22Rv1 (cell line): ENCODE data around the gene SERPINA5.
"Not testable (repeated sequence)": the region's sequence is repeated elsewhere in the genome, so short reads cannot be mapped to it uniquely, and the experiment has no call there.

ENCODE experiments used
- H3K27ac ChIP-seq: fragments of 450-650 bp; 2 replicates; pipeline ENCODE4 v1.5.1; 2017
- ZFX ChIP-seq: fragments of 450-650 bp; IDR thresholded peaks from 2 replicates; pipeline ENCODE4 v1.6.1; 2017; ENCODE audit warnings: antibody characterized with exemption, borderline replicate concordance
- TF ChIP-seq, protein P1 (sequence below): fragments of 450-650 bp; IDR thresholded peaks from 2 replicates; pipeline ENCODE4 v1.5.1; 2017; ENCODE audit warnings: mild to moderate bottlenecking

Gene SERPINA5

GRCh38 chr14:94602722-94603121, 21.5 kb downstream of the SERPINA5 start:
- TF ChIP-seq ZFX = no peak
- TF ChIP-seq, protein P1, sequence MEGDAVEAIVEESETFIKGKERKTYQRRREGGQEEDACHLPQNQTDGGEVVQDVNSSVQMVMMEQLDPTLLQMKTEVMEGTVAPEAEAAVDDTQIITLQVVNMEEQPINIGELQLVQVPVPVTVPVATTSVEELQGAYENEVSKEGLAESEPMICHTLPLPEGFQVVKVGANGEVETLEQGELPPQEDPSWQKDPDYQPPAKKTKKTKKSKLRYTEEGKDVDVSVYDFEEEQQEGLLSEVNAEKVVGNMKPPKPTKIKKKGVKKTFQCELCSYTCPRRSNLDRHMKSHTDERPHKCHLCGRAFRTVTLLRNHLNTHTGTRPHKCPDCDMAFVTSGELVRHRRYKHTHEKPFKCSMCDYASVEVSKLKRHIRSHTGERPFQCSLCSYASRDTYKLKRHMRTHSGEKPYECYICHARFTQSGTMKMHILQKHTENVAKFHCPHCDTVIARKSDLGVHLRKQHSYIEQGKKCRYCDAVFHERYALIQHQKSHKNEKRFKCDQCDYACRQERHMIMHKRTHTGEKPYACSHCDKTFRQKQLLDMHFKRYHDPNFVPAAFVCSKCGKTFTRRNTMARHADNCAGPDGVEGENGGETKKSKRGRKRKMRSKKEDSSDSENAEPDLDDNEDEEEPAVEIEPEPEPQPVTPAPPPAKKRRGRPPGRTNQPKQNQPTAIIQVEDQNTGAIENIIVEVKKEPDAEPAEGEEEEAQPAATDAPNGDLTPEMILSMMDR = no peak
- H3K27ac ChIP-seq = no peak overlapping the region

DNA sequence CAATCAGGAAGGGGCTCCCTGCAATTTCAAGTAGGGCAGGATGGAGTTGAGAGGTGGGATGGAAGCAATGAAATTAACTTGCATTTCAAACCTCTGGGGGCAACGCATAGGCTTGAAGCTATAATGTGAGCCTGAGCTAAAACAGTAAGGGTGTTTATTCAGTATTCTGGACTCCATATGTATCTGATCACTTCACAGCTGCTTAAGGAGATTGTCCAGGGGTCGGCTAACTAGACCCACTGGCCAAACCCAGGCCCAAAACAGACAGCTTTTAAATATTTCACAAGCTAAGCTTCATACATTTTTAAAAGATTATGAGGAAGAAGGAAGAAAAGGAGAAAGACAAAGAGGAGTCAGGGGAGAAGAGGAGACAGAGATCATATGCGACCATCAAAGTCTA, 24.1 kb downstream of the SERPINA5 start:
- H3K27ac ChIP-seq = no peak overlapping the region
- TF ChIP-seq, protein P1 = no peak
- no peak for TF ChIP-seq ZFX

DNA sequence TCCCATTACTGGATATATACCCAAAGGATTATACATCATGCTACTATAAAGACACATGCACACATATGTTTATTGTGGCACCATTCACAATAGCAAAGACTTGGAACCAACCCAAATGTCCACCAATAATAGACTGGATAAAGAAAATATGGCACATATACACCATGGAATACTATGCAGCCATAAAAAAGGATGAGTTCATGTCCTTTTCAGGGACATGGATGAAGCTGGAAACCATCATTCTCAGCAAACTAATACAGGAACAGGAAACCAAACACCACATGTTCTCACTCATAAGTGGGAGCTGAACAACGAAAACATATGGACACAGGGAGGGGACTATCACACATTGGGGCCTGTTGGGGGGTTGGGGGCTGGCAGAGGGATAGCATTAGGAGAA, 27.7 kb downstream of the SERPINA5 start:
- H3K27ac ChIP-seq = not testable (repeated sequence)

- no peak overlapping the region for H3K27ac ChIP-seq
- TF ChIP-seq, protein P1 = no peak
- TF ChIP-seq ZFX = no peak
Observed at GRCh38 chr14:94611179-94611578, 30.0 kb downstream of the SERPINA5 start.

- TF ChIP-seq, protein P1 = no peak
- TF ChIP-seq ZFX = no peak
- H3K27ac ChIP-seq = no peak within 1 kb of the TSS
Observed at GRCh38 chr14:94612174-94612573, 30.9 kb downstream of the SERPINA5 start, which contains the start of gene SERPINA3. SERPINA3 (plus strand) TSS chr14:94612391; CDS start chr14:94614442, 2,051 bp downstream.

- H3K27ac ChIP-seq = no peak overlapping the region
- TF ChIP-seq, protein P1 = no peak
- TF ChIP-seq ZFX = no peak
Observed at GRCh38 chr14:94612580-94613554, 31.6 kb downstream of the SERPINA5 start.

GRCh38 chr14:94613720-94614644, 32.8 kb downstream of the SERPINA5 start:
- H3K27ac ChIP-seq = no peak overlapping the region
- TF ChIP-seq, protein P1 = no peak
- no peak for TF ChIP-seq ZFX
